A549 (cell line): Measurements from ENCODE around the gene TCF4.

Source experiments
- CTCF ChIP-seq: fragments of >200 bp; sonication (Bioruptor Twin); formaldehyde crosslinking; IDR thresholded peaks from 3 replicates; pipeline ENCODE4 v1.5.1; 2016
- HOXB13 ChIP-seq: fragments of 250-450 bp; sonication (Bioruptor Pico); IDR thresholded peaks from 2 replicates; pipeline ENCODE4 v1.5.0; 2020; ENCODE audit warnings: low read depth, mild to moderate bottlenecking, moderate library complexity
- MAZ ChIP-seq: fragments of 150-350 bp; IDR thresholded peaks from 2 replicates; pipeline ENCODE4 v1.6.1; 2014; ENCODE audit warnings: antibody characterized with exemption, low read depth, low read length, borderline replicate concordance
- ZNF302 ChIP-seq: fragments of 250-450 bp; sonication (Bioruptor Pico); IDR thresholded peaks from 2 replicates; pipeline ENCODE4 v1.9.0; 2021; ENCODE audit warnings: inconsistent platforms, mild to moderate bottlenecking, moderate library complexity

GRCh38 chr18:55328301-55328700, 259.7 kb downstream of the TCF4 start:
- no peak for TF ChIP-seq CTCF
- TF ChIP-seq HOXB13: no peak
- TF ChIP-seq MAZ: no peak
- TF ChIP-seq ZNF302 (CRISPR knock-in tag): no peak
